DMS153 (cell line): ENCODE results near the gene POGLUT2.

ENCODE experiments used
- DNase-seq: peaks from one replicate; lab custom pipeline; 2025; lab: John Stamatoyannopoulos, UW

POGLUT2 gene

DNA sequence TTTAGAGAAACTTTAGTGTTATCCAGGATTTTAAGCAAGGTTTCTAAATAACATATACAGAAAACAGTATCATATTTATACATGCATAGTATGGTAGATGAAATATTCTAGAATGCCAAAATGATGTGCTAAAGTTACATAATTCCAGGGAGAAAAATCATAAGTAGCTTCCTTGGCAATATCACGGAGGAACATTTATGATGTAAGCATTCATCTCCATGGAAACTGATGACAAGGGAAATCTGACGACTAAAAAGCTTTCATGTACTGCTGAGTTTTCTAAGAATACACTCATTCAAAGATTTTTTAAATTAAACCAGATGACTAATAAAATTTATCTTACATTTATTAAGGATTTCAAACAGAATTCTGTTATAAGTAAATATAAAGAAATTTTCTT lies 29.9 kb downstream of the POGLUT2 start:
- no peak for DNase-seq

- no peak for DNase-seq
These were observed 35.0 kb downstream of the POGLUT2 start for GRCh38 chr13:102763741-102764140.

DNA sequence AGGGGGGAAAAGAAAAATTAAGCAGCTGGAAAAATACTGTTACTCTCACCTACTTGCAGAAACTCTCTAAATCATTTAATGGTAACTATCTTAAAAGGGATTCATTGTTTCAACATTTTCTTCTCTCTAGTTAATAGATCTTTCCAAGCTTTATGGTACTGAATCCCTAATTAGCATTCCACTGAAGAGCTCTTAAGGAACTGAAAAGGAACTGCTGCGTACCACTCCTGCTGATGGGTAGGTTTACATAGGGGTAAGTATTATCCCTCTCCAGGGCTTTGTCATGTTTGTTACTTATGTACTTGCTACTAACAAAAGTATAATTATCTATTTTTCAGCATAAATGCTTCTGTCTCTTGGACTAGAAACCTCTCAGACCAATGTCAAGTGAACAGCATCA lies 37.7 kb downstream of the POGLUT2 start:
- DNase-seq = no peak

DNA sequence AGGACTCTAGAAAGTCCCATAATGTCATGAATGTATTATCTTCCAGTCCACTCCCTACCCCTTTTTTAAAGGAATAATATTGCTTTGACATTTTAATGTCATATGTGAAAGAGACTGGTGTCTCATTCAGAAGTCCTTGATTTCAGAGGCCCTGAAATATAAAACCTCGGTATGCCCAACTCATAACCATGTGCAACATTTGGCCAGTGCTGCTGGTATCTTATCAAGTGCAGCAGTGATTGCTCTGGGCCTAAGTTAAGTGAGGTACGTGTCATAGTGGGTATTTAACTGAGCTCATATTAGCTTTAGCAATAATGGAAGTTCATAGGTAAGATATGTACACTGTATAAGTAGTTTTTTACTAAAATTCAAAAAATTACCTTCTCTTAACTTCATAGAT lies 39.9 kb downstream of the POGLUT2 start:
- no peak for DNase-seq

DNA sequence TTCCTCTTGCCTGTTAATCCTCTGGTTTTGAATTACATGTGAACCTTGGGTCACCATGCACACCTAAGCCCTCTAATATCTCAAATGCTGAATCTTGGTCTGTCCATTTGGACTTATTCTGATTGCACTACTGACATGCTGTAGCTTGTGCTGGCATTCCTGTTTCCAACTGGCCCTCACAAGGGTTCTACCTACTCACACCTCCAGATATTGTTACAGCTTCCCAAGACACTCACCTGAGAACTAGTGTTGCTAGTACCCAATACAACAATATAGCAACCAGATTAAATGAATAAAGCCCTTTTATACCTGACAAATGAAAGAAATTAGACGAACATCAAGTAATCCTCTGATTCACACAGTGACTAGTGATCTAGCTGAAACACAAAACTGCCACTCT lies 41.8 kb downstream of the POGLUT2 start:
- DNase-seq = no peak

GRCh38 chr13:102751886-102752285 lies 46.9 kb downstream of the POGLUT2 start:
- DNase-seq = no peak

- DNase-seq = no peak
These were observed 56.3 kb downstream of the POGLUT2 start for GRCh38 chr13:102742506-102742905.

DNA sequence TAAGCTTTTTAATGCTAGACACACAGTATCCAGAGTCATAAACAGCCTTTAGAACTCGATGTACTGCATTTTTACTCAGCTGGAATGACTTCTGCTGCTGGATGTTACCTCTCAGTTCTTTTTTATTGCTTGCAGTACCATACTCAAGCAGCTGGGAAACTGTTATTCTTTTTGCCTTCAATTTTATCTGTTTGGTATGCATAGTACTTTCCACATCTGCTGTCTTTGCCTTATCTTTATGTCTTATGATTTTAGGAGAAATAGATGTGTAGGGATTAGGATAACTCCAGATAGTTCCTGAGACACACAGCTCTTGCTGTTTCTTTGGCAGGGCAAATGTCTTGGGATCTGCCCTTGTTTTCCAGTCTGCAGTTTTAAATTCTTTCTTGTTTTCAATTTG lies 56.7 kb downstream of the POGLUT2 start:
- no peak for DNase-seq
